HG03460 (cell line): Measurements from ENCODE around the gene ZBTB22.

Experiments
- ATAC-seq: cut with Tn5 transposase; IDR thresholded peaks from one replicate; pipeline ENCODE4 v1.9.1; 2021; ENCODE audit not compliant: unreplicated experiment

Gene ZBTB22

GRCh38 chr6:33329058-33329457 is 11.5 kb upstream of the ZBTB22 start:
- no peak for ATAC-seq

- no peak for ATAC-seq
Measured at GRCh38 chr6:33324125-33324524, 6.6 kb upstream of the ZBTB22 start.

- peak; percentile 19 for ATAC-seq
Measured at GRCh38 chr6:33323623-33323948, 6.0 kb upstream of the ZBTB22 start.

- ATAC-seq: no peak
Measured at GRCh38 chr6:33321227-33321626, 3.7 kb upstream of the ZBTB22 start.

GRCh38 chr6:33320315-33321181 is 3.0 kb upstream of the ZBTB22 start:
- no peak for ATAC-seq

DNA sequence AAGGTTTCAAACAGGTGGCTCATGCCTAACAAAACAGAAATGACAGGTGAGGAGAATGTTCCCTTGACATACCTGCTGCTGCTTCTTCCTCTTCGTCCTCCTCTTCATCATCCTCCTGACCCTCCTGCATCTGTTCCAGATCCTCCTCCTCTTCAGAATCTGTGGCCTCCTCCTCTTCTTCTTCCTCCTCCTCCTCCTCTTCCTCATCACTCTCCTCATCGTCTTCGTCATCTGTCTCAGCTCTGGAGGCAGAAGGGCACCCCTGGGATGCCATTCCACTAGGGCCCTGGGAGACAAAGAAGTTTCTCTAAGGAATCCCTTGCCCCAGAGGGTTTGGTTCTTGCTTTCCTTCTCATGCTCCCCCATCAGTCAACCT is 2.4 kb upstream of the ZBTB22 start:
- no peak for ATAC-seq

DNA sequence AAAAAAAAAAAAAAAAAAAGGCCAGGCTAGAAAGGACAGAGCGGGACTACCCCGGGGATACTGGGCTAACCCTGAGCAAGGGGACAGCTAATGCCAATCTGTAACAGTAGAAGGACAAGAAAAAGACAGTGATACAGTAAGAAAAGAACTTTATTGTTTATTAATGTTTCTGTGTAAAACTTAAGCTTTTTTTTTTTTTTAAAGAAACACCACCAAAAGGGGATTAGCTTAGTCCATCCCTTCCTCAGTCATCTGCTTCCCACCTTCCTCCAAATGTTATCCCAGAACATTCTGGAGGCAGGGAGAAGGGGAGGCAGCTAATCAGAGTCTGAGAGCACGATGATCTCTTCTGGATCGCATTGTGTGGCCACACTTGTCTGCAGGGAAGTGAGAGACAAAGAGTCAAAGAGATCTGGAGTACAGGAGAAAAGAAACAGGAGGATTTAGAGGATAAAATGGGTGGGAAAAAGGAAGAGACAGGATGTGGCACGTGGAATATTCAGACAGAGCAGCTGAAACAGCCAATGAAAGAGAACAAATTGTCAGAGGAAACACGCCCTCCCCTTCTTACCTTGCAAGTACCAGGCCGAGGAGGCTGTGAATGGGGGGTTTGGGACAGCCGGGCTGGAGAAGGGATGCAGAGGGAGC is 1.0 kb upstream of the ZBTB22 start:
- no peak for ATAC-seq

- ATAC-seq: no peak
Measured at GRCh38 chr6:33317419-33317668, 200 bp downstream of the ZBTB22 start.

GRCh38 chr6:33316603-33317418 is 733 bp downstream of the ZBTB22 start:
- no peak for ATAC-seq

GRCh38 chr6:33315793-33316602 is 1.5 kb downstream of the ZBTB22 start:
- ATAC-seq: no peak

- ATAC-seq: no peak
Measured at GRCh38 chr6:33314943-33315792, 2.4 kb downstream of the ZBTB22 start.

- no peak for ATAC-seq
Measured at GRCh38 chr6:33314515-33314942, 3.0 kb downstream of the ZBTB22 start.

- no peak for ATAC-seq
Measured at GRCh38 chr6:33313709-33314514, 3.6 kb downstream of the ZBTB22 start, which contains the start of gene TAPBP. TSS of gene TAPBP (minus strand) at chr6:33314078. CDS start at chr6:33314041, 37 bp downstream.

DNA sequence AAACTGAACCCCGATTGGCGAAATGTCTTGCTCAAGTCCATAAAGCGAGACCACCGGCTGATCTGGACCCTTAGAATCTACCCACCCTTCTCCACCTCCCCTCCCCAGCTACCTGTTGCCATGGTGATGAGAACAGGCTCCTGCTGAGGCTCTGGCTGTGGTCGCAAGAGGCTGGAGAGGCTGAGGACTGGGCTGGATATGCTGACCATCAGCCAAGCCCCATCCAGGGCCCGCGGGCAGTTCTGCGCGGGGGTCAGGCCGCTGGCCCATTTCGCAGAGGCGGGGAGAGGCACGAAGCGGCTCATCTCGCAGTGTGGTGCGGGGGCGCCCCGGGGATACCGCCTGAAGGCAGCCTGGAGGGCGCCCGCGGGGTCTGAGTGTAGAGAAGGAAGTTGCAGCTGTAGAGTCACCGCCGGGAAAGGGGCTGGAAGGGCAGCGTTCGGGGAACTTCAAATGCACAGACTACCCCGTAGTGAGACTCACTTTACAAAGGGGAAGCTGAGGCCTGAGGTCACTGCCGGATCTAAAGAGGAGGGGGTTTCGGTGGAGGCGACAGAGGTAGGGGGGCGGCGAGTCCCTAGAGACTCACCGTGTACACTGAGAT is 4.3 kb downstream of the ZBTB22 start:
- ATAC-seq: no peak

GRCh38 chr6:33312361-33313104 is 5.0 kb downstream of the ZBTB22 start:
- peak; percentile 28 for ATAC-seq

- no peak for ATAC-seq
Measured at GRCh38 chr6:33306356-33306755, 11.2 kb downstream of the ZBTB22 start.

GRCh38 chr6:33305052-33305451 is 12.5 kb downstream of the ZBTB22 start:
- ATAC-seq: no peak

DNA sequence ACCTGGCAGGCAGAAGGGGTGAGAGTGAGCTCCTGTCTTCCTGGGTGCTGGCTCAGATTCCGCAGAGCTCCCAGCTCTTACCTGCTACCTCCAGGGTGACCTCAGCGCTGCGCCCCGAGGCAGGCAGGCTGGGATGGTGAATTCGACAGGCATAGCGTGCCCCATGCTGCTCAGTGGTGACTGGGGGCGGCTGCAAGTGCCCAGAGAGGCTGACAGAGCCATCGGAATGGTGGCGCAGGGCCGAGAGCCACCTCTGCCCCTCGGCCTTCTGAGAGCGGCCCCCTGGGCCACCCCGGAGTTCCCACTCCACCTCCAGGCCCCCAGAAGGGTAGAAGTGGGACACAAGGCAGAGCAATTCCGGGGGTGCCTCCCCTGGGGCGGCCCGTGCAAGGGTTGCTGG is 13.3 kb downstream of the ZBTB22 start:
- no peak for ATAC-seq
